Peyer's patch (tissue), 4 donors: Measurements from ENCODE around the gene GCN1.
A peak's percentile ranks its signal among the peaks of the same experiment; 100 is the strongest.

Experiments used
- POLR2A ChIP-seq, 2 donors: fragments of 450-650 bp; IDR thresholded peaks; one replicate each; pipeline ENCODE4 v1.5.1; 2017; ENCODE audit warnings: antibody characterized with exemption in 2 of 2, mild to moderate bottlenecking in 2 of 2, moderate library complexity in 2 of 2
- TF ChIP-seq, protein P1 (sequence below), 6 experiments: fragments of 450-650 bp in 4 of 6; fragments of 200-600 bp in 2 of 6; sonication (generic) in 1 of 6; IDR thresholded peaks; one replicate each; pipeline ENCODE4 v1.5.1; 2017 to 2019; ENCODE audit warnings: antibody characterized with exemption in 6 of 6, mild to moderate bottlenecking in 3 of 6, moderate library complexity in 1 of 6

DNA sequence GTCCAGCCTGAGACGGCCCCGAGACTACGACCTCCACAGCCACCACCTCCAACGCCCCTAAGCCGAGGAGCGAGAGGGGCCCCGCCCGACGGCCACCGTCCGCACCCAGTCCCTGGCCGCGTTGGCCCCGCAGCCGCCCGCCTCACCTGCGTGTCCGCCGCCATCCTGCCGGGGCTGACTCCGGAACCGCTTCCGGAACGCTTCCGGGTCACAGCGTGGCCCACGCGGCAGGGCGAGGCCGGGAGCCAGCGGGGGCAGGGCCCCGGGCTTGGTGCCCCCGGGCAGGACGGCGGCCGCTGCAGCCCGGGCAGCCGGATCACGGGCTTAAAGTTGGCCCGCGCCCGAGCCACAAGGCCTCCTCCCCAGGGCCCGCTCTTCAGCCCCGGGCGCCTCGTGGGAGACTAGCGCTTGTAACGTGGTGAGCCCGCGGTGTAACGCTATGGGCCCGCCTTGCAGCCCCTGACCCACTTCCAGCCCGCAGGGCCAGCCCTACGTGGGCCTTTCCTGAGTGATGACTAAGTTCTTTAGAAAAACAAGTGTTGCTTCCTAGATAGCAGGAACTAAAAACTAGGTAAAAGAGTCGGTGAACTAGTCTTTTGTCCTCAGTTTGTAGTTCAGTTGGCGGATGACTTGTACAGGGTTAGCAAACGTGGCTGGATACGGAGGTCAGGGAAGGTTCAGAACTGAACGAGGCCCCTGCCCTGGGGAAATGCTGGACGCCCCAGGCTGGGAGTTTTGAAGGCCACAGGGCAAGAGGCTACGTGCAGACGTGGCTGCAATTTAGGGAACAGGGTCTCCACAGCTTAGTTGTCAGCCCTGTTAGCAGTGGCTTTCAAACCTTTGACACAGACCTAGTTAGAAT is at the start of gene GCN1:
- TF ChIP-seq, protein P1, sequence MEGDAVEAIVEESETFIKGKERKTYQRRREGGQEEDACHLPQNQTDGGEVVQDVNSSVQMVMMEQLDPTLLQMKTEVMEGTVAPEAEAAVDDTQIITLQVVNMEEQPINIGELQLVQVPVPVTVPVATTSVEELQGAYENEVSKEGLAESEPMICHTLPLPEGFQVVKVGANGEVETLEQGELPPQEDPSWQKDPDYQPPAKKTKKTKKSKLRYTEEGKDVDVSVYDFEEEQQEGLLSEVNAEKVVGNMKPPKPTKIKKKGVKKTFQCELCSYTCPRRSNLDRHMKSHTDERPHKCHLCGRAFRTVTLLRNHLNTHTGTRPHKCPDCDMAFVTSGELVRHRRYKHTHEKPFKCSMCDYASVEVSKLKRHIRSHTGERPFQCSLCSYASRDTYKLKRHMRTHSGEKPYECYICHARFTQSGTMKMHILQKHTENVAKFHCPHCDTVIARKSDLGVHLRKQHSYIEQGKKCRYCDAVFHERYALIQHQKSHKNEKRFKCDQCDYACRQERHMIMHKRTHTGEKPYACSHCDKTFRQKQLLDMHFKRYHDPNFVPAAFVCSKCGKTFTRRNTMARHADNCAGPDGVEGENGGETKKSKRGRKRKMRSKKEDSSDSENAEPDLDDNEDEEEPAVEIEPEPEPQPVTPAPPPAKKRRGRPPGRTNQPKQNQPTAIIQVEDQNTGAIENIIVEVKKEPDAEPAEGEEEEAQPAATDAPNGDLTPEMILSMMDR (IDR thresholded peaks at IDR 0.05): no peak
- TF ChIP-seq POLR2A (IDR thresholded peaks at IDR 0.05): peak; percentile 72 to 88
